NCI-H748 (cell line): ENCODE data around the gene ESRP2.

ENCODE experiments used
- DNase-seq: peaks from one replicate; lab custom pipeline; 2025; ENCODE audit not compliant: unreplicated experiment; lab: John Stamatoyannopoulos, UW

ESRP2 gene

GRCh38 chr16:68227183-68227793, 8.6 kb downstream of the ESRP2 start:
- DNase-seq: no peak

DNA sequence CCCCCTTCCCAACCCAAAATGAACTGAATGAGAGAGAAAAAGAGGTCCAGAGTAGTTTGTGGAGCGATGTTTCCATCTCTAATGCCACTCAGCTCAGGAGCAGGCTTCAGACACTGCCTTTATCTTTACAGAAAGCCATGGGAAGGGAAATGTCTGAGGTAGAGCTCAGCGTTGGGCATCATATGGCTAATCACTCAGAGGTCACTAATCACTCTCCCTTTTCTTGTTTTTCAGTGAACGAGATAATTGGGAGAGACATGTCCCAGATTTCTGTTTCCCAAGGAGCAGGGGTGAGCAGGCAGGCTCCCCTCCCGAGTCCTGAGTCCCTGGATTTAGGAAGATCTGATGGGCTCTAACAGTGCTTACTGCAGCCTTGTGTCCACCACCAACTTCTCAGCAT, 9.8 kb downstream of the ESRP2 start:
- no peak for DNase-seq

DNA sequence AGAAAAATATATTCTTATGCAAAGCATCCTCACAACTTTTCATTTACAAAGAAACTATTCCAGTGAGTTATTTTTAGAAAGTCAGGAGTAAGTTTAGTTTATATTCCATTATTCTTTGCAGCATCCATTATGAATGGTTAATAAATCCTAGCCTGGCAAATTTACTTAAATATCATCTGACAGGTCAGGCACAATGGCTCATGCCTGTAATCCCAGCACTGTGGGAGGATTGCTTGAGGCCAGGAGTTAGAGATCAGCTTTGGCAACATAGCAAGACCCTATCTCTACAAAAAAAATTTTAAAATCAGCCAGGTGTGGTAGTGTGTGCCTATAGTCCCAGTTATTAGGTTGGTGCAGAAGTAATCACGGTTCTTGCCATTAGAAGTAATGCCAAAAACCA, 12.9 kb downstream of the ESRP2 start:
- no peak for DNase-seq

DNA sequence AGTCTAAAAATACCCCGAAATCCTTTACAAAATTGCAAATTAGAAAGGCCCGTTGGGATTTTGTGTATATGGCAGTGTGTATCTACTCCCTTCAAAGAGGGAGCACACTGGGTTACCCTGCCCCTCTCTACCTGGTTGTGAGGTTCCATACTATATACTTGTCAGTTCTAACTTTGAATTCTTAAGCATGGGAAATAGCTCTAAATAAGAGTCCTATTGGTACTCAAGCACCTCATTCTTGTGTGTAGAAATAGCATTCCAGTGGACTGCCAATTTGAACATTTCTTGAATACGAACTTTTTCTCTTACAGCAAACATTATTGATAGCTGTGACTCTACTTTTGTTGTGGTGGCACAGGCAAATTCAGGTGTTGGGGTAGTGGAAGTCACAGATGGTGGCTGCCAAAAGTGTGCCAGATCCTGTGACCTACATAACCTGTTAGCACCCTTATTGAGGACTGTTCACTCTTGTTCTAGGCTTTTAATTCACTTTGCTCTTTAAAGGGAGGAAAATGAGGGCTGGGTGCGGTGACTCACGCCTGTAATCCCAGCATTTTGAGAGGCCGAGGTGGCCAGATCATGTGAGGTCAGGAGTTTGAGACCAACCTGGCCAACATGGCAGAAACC, 16.1 kb downstream of the ESRP2 start:
- DNase-seq: no peak

DNA sequence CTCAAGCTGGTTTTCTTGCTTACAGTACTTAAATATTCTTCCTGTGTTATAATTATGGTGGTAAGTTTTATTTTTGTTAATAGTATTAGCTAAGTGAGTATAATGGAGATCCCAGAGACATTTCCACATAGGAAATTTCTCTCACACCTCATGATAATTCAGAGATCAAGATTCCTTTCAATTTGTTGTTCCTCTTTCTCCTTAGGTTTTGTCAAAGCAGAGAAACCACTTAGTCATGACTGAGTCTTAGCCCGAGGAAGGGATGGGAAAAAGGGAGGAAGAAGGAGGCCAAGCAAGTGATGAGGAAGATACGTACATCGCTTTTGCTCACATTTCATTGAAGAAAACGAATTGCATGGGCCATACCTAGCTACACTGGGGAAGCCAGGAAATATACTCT, 18.4 kb downstream of the ESRP2 start:
- DNase-seq: no peak

GRCh38 chr16:68216240-68216639, 19.7 kb downstream of the ESRP2 start:
- DNase-seq: no peak

- no peak for DNase-seq
Observed at GRCh38 chr16:68215302-68215701, 20.6 kb downstream of the ESRP2 start.

GRCh38 chr16:68214726-68215125, 21.2 kb downstream of the ESRP2 start:
- no peak for DNase-seq

DNA sequence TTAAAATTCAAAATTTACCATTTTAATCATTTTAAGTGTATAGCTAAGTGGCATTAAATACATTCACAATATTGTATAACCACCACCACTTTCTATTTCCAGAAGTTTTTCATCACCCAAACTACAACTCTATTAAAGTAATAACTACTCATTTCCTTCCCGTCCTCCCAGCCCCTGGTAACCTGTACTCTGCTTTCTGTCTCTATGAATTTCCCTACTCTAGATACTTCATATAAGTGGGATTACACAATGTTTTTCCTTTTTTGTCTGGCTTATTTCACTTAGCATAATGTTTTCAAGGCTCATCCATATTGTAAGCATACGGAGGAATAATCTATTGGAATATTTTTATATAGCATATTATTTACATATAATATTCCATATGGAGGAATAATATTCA, 29.7 kb downstream of the ESRP2 start:
- no peak for DNase-seq

GRCh38 chr16:68202091-68202519, 33.8 kb downstream of the ESRP2 start:
- DNase-seq: no peak

- no peak for DNase-seq
Observed at GRCh38 chr16:68200088-68200783, 35.7 kb downstream of the ESRP2 start.

DNA sequence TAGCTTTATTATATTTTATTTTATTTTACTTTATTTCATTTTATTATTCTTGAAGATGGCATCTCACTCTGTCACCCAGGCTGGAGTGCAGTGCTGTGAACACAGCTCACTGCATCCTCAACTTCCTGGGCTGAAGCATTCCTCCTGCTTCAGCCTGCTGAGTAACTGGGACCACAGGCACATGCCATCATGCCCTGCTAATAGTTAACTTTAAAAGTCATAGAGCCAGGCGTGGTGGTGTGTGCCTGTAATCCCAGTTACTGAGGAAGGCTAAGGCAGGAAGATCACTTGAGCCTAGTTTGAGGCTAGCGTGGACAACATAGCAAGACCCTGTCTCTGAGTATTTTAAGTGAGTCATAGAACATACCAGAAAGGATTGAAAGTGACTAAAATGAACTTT, 38.7 kb downstream of the ESRP2 start:
- DNase-seq: no peak

GRCh38 chr16:68194251-68194650, 41.7 kb downstream of the ESRP2 start:
- DNase-seq: no peak

DNA sequence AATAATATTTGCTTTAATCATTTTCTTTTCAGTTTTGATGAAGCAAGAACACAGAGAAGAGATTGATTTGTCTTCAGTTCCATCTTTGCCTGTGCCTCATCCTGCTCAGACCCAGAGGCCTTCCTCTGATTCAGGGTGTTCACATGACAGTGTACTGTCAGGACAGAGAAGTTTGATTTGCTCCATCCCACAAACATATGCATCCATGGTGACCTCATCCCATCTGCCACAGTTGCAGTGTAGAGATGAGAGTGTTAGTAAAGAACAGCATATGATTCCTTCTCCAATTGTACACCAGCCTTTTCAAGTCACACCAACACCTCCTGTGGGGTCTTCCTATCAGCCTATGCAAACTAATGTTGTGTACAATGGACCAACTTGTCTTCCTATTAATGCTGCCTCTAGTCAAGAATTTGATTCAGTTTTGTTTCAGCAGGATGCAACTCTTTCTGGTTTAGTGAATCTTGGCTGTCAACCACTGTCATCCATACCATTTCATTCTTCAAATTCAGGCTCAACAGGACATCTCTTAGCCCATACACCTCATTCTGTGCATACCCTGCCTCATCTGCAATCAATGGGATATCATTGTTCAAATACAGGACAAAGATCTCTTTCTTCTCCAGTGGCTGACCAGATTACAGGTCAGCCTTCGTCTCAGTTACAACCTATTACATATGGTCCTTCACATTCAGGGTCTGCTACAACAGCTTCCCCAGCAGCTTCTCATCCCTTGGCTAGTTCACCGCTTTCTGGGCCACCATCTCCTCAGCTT, 45.0 kb downstream of the ESRP2 start:
- DNase-seq: no peak

DNA sequence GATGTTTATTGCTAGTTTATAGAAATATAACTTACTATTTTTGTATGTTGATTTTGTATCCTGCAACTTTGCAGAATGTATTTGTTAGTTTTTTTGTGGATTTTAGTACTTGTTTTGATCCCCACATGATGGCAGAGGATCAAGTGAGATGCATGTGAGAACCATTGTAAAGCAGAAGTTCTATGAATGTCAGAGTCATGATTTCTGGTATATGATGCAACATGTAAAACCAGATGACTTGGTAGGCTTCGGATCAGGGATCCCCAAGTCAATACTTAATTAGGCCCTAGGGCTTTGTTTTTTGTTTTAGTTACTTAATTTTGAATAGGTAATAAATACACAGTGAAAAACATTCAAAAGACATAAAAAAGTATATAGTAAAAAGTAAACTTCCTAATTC, 45.8 kb downstream of the ESRP2 start:
- DNase-seq: no peak

- DNase-seq: no peak
Observed at GRCh38 chr16:68188170-68188569, 47.8 kb downstream of the ESRP2 start.

DNA sequence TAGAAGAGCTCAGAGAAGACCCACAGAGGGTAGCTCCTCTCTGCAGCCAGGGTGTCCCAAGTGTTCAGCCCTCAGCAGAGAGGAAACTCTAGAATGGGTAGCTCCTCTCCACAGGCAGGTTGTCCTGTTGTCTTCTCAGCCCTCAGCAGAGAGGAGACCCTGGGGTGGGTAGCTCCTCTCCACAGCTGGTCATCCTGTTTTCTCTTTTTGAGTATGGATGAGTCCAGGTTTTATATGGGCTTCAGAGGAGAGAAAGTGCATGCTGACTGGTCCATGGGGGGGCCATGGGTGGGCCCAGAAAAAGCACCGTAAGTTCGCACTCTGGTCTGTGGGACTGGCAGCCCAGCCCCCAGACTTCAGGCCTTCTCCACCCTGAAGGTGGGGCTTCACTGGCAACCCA, 48.4 kb downstream of the ESRP2 start:
- no peak for DNase-seq

DNA sequence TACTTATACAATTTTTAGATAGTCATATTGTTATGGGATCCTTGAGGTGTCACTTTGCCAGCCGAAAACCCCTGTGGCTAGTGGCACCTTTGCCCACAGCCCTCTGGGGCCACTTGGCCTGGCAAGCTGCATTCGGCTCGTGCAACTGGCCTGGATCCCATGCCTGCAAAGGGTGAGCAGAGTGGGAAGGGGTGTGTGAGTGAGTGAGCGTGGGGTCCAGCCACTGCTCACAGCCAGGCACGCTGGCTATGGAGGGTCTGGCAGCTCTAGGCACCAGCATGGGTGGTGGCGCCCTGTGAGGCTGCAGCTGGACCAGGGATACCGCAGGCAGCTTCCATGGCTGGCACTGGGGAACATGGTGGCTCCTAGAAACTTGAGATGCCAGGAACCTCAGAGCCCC, 49.0 kb downstream of the ESRP2 start:
- no peak for DNase-seq

DNA sequence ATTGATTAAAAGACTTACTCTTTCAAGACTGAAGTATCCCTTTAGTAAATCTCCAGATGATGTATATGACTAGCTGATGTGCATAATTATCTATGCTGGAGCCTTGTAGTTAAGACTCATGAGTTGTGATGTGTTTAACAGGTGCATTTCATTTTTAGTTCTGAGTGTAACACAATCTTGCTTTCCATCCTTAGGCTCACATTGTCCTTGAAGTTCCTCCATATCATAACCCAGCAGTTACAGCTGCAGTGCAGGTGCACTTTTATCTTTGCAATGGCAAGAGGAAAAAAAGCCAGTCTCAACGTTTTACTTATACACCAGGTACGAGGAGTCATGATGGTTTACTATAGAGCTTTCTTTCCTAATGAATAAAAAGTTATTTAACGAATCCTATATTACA, 52.9 kb downstream of the ESRP2 start:
- no peak for DNase-seq

- DNase-seq: no peak
Observed at GRCh38 chr16:68179855-68180254, 56.1 kb downstream of the ESRP2 start.

GRCh38 chr16:68179196-68179795, 56.6 kb downstream of the ESRP2 start:
- DNase-seq: no peak
